ENCODE results near the gene HTR2C.
"Not testable (repeated sequence)": the region's sequence is repeated elsewhere in the genome, so short reads cannot be mapped to it uniquely, and the experiment has no call there.

Gene HTR2C

DNA sequence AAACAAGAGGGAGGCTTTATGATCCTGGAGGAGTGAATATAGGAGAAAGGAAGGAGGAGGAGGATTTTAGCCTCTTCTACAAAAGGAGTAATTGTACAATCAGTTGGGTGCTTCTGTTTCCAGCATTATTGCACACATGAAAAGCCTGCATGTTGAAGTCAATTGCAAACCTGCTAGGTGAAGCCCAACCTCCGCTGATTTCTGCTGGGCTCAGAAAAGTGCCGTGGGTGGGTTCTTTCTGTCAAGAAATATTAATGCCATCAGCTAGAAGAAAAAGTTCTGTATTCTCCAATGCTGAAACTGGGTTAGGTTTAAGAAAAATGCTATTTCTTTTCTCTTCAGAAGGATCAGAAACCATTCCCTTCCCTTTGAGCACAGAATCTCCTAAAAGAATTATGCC lies 349.4 kb downstream of the HTR2C start:
- H3K27ac ChIP-seq; DNase-seq (ENCODE audit: low read depth, low spot score): not testable (repeated sequence)

GRCh38 chrX:114937090-114937489 lies 353.2 kb downstream of the HTR2C start:
- not testable (repeated sequence) for H3K27ac ChIP-seq; DNase-seq (ENCODE audit: low read depth, low spot score)

DNA sequence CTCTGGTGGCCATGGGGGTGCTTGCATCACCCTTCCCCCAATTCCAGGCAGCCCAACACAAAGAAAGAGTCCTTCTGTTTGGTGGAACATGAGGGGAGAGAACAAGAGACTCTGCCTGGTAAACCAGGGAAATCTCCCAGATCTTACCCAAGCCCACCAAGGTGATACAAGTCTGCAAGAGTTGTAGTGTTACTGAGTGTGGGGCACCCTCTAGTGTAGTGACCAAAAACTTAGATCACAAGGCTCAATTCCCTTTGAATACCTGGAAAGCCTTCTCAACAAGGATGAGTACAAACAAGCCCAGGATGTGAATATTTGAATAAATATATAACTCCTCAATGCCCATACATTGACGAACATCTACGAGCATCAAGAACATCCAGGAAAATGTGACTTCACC lies 368.8 kb downstream of the HTR2C start:
- no peak overlapping the region for H3K27ac ChIP-seq
- DNase-seq (ENCODE audit: low read depth, low spot score) = no peak
